Type B pancreatic cell (in vitro differentiated cells): ENCODE data around the gene CFAP58. TPM values are rescaled to one million over a fixed set of nuclear protein-coding genes. Genes with fewer than 3 reads are reported as not detected.

Experiments
- DNase-seq: peaks from one replicate; pipeline ENCODE4 v3.0.0; 2021; ENCODE audit warnings: mixed read lengths; ENCODE audit not compliant: unreplicated experiment; ENCODE audit errors: extremely low spot score
- H3K27ac Mint-ChIP-seq: 2 replicates; pipeline ENCODE4 v1.8.0; 2021; ENCODE audit warnings: mild to moderate bottlenecking, mixed read lengths
- H3K27me3 Mint-ChIP-seq: 2 replicates; pipeline ENCODE4 v1.8.0; 2021; ENCODE audit warnings: mixed read lengths
- H3K36me3 Mint-ChIP-seq: 2 replicates; pipeline ENCODE4 v1.8.0; 2021; ENCODE audit warnings: mixed read lengths
- H3K4me1 Mint-ChIP-seq: one replicate; pipeline ENCODE4 v1.8.0; 2021; ENCODE audit warnings: mixed read lengths; ENCODE audit not compliant: unreplicated experiment
- H3K4me3 Mint-ChIP-seq: 2 replicates; pipeline ENCODE4 v1.8.0; 2021; ENCODE audit warnings: mild to moderate bottlenecking, mixed read lengths
- H3K9me3 Mint-ChIP-seq: 2 replicates; pipeline ENCODE4 v1.8.0; 2021; ENCODE audit warnings: mixed read lengths
- total RNA-seq: library from RNA; stranded (reverse); gene quantifications from 2 replicates; pipeline ENCODE4 v1.2.1, GENCODE V29; 2021; ENCODE audit warnings: low replicate concordance
- TF ChIP-seq, protein P1 (sequence below): fragments of 200-600 bp; sonication (generic); conservative IDR thresholded peaks from 2 replicates; pipeline ENCODE4 v1.5.0; 2021; ENCODE audit warnings: antibody characterized with exemption, mild to moderate bottlenecking

The CFAP58 gene
- total RNA-seq, 1 donor from 2014 or later: 0.34 TPM

DNA sequence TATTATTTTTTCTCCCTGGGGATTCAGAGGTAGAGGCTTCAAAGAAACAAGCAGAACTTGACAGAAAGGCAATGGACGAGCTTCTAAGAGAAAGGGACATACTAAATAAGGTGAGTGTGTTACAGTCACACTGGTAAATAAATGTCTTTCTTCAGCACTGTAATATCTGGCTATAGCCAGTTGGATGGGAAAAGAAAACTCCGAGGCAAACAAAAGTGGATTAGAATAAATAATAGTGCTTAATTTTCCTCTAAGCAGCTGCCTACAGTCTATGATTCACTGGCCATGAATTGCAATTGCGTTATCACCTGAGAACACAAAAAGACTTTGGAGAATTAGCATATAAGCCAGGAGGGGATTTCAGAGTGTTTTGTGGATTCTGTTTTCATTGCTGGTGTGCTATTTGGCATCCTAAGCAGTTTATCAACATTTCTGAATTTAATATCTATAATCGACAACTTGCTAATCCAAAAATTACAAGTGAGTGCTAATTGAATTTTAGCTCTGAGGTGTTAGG lies 23.2 kb downstream of the CFAP58 start:
- H3K27ac Mint-ChIP-seq: no peak overlapping the region
- peaks cover 4% of the 10 kb centered on the region for H3K27me3 Mint-ChIP-seq
- no peaks in the 10 kb centered on the region for H3K4me1 Mint-ChIP-seq
- no peaks in the 10 kb centered on the region for H3K36me3 Mint-ChIP-seq
- TF ChIP-seq, protein P1, sequence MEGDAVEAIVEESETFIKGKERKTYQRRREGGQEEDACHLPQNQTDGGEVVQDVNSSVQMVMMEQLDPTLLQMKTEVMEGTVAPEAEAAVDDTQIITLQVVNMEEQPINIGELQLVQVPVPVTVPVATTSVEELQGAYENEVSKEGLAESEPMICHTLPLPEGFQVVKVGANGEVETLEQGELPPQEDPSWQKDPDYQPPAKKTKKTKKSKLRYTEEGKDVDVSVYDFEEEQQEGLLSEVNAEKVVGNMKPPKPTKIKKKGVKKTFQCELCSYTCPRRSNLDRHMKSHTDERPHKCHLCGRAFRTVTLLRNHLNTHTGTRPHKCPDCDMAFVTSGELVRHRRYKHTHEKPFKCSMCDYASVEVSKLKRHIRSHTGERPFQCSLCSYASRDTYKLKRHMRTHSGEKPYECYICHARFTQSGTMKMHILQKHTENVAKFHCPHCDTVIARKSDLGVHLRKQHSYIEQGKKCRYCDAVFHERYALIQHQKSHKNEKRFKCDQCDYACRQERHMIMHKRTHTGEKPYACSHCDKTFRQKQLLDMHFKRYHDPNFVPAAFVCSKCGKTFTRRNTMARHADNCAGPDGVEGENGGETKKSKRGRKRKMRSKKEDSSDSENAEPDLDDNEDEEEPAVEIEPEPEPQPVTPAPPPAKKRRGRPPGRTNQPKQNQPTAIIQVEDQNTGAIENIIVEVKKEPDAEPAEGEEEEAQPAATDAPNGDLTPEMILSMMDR: no peak
- H3K9me3 Mint-ChIP-seq: no peaks in the 10 kb centered on the region
- no peak overlapping the region for H3K4me3 Mint-ChIP-seq
- no peak for DNase-seq

GRCh38 chr10:104380336-104380735 lies 26.7 kb downstream of the CFAP58 start:
- TF ChIP-seq, protein P1: no peak
- no peak for DNase-seq
- no peak overlapping the region for H3K4me3 Mint-ChIP-seq

GRCh38 chr10:104387130-104387888 lies 33.7 kb downstream of the CFAP58 start:
- Mint-ChIP-seq H3K27ac (no peak overlapping the region), H3K4me3 (no peak overlapping the region), H3K27me3 (peaks cover 20% of the 10 kb centered on the region), H3K9me3 (no peaks in the 10 kb centered on the region), H3K4me1 (no peaks in the 10 kb centered on the region), H3K36me3 (no peaks in the 10 kb centered on the region)
- DNase-seq: no peak
- TF ChIP-seq, protein P1: no peak

More at GRCh38 chr10:104380336-104380735, 26.7 kb downstream of the CFAP58 start:
- no peaks in the 10 kb centered on the region for H3K9me3 Mint-ChIP-seq
- no peak overlapping the region for H3K27ac Mint-ChIP-seq
- peaks cover 7% of the 10 kb centered on the region for H3K27me3 Mint-ChIP-seq
- H3K4me1 Mint-ChIP-seq: no peaks in the 10 kb centered on the region
- H3K36me3 Mint-ChIP-seq: no peaks in the 10 kb centered on the region

DNA sequence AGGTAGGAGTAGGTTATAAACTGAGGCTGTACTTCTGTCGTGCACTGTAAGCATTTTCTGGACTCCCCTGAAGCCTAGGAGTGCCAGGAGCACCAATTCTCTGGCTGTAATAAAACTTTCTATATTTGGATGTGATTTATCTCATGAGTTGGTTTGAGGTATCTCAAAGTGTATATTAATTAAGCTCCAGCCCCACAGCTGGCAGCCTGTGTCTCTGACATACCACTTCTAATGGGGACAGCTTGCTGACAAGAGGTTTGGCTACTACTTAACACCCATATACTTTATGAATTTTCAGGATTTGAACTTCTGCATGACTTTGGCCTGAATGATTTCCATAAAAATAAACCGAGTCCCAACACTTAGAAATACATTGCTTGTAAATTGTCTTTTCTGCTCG lies 35.2 kb downstream of the CFAP58 start:
- TF ChIP-seq, protein P1: no peak
- Mint-ChIP-seq H3K27ac (no peak overlapping the region), H3K4me3 (no peak overlapping the region), H3K36me3 (no peaks in the 10 kb centered on the region), H3K9me3 (no peaks in the 10 kb centered on the region), H3K4me1 (no peaks in the 10 kb centered on the region), H3K27me3 (peaks cover 24% of the 10 kb centered on the region)
- no peak for DNase-seq

GRCh38 chr10:104391150-104391968 lies 37.7 kb downstream of the CFAP58 start:
- H3K27me3 Mint-ChIP-seq: peaks cover 27% of the 10 kb centered on the region
- no peaks in the 10 kb centered on the region for H3K9me3 Mint-ChIP-seq
- no peaks in the 10 kb centered on the region for H3K36me3 Mint-ChIP-seq
- H3K4me3 Mint-ChIP-seq: no peak overlapping the region
- H3K27ac Mint-ChIP-seq: peak overlapping the region; percentile 26
- no peaks in the 10 kb centered on the region for H3K4me1 Mint-ChIP-seq
- TF ChIP-seq, protein P1: no peak
- no peak for DNase-seq
